Body of pancreas (tissue), 4 donors: ENCODE measurements around the gene PKM. TPM values are rescaled to one million over a fixed set of nuclear protein-coding genes. Genes with fewer than 3 reads are reported as not detected.

Experiments
- ATAC-seq: fragments of 150-250 bp; one replicate; pipeline ENCODE4 v1.9.1; 2016
- DNase-seq, 4 donors: peaks; one replicate each; pipeline ENCODE4 v3.0.0-alpha.2; 2019
- H3K27ac ChIP-seq, 4 donors: fragments of 200-600 bp; sonication (generic); 1 replicate in 3 of 4; 2 replicates in 1 of 4; pipeline versions ENCODE4 v1.5.1 to v1.6.1; 2016 to 2019; ENCODE audit warnings: mild to moderate bottlenecking in 1 of 4, mixed read lengths in 1 of 4, moderate library complexity in 1 of 4
- H3K27me3 ChIP-seq, 2 donors: fragments of 200-600 bp; sonication (generic); one replicate each; pipeline ENCODE4 v1.6.0; 2016; ENCODE audit warnings: mild to moderate bottlenecking in 1 of 2
- H3K36me3 ChIP-seq, 2 donors: fragments of 200-600 bp; sonication (generic); replicated peaks in 1 of 2; 2 replicates each; pipeline ENCODE4 v1.5.1; 2016; ENCODE audit warnings: low read depth in 2 of 2; ENCODE audit not compliant: insufficient read depth in 1 of 2
- H3K4me1 ChIP-seq: fragments of 200-600 bp; sonication (generic); one replicate; pipeline ENCODE4 v1.6.0; 2016
- H3K4me3 ChIP-seq, 2 donors: fragments of 200-600 bp; sonication (generic); 1 replicate in 1 of 2; 2 replicates in 1 of 2; pipeline ENCODE4 v1.5.1; 2016 to 2019
- H3K9me3 ChIP-seq, 3 donors: fragments of 200-600 bp; sonication (generic); 1 replicate in 2 of 3; 2 replicates in 1 of 3; pipeline ENCODE4 v1.5.1; 2016
- POLR2A ChIP-seq, 3 donors: fragments of 450-650 bp; IDR thresholded peaks; one replicate each; pipeline ENCODE4 v1.6.1; 2016; ENCODE audit warnings: antibody characterized with exemption in 3 of 3, mild to moderate bottlenecking in 2 of 3
- WGBS, 2 donors: methylation state at CpG; one replicate each; pipeline ENCODE4 v1.1.5; 2017; 5-methylcytosine and 5-hydroxymethylcytosine counted together
- intact Hi-C: fragments of 100-400 bp; cut with DNase I; formaldehyde crosslinking; loops from one replicate; pipeline ENCODE4 v1.15.1; 2023
- total RNA-seq, 2 donors: library from RNA; depleted of rRNA; stranded (reverse); fragments of >200 nt; gene quantifications; one replicate each; pipeline ENCODE4 v1.1.0, GENCODE V29; 2016
- TF ChIP-seq, protein P1 (sequence below), 7 experiments: fragments of 450-650 bp in 4 of 7; fragments of 200-600 bp in 3 of 7; sonication (generic) in 3 of 7; IDR thresholded peaks; one replicate each; pipeline ENCODE4 v1.5.1; 2016 to 2019; ENCODE audit warnings: antibody characterized with exemption in 7 of 7

The PKM gene
- total RNA-seq, 2 donors from 2014 or later: 96.9 to 105 TPM

DNA sequence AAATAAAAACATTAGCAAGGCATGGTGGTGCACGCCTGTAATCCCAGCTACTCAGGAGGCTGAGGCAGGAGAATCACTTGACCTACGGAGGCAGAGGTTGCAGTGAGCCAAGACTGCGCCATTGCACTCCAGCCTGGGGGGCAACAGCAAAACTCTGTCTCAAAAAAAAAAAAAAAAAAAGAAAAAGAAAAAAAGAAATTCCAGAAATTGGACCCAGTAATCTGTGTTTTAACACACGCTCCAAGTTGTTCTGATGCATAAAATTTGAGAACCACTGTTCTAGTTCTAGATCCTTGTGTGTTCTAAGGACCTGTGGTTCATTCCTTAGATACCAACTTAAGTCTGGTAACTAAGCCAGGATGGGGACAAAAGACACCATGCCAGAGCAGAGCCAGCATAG, 38.7 kb upstream of the PKM start:
- no peak overlapping the region for H3K4me3 ChIP-seq
- no peaks in the 10 kb centered on the region for H3K9me3 ChIP-seq
- ATAC-seq: no peak
- peaks cover 22% of the 10 kb centered on the region for H3K4me1 ChIP-seq
- no peak overlapping the region for H3K27ac ChIP-seq
- TF ChIP-seq, protein P1, sequence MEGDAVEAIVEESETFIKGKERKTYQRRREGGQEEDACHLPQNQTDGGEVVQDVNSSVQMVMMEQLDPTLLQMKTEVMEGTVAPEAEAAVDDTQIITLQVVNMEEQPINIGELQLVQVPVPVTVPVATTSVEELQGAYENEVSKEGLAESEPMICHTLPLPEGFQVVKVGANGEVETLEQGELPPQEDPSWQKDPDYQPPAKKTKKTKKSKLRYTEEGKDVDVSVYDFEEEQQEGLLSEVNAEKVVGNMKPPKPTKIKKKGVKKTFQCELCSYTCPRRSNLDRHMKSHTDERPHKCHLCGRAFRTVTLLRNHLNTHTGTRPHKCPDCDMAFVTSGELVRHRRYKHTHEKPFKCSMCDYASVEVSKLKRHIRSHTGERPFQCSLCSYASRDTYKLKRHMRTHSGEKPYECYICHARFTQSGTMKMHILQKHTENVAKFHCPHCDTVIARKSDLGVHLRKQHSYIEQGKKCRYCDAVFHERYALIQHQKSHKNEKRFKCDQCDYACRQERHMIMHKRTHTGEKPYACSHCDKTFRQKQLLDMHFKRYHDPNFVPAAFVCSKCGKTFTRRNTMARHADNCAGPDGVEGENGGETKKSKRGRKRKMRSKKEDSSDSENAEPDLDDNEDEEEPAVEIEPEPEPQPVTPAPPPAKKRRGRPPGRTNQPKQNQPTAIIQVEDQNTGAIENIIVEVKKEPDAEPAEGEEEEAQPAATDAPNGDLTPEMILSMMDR (IDR thresholded peaks at IDR 0.05): no peak
- TF ChIP-seq POLR2A (IDR thresholded peaks at IDR 0.05): no peak
- H3K27me3 ChIP-seq: no peaks in the 10 kb centered on the region
- WGBS, 2 donors: 92% methylated on average over 4 of the region's 4 CpGs
- intact Hi-C loops: no loop called here
- DNase-seq: no peak
- peaks cover 12 to 24% of the 10 kb centered on the region in 2 donors for H3K36me3 ChIP-seq

DNA sequence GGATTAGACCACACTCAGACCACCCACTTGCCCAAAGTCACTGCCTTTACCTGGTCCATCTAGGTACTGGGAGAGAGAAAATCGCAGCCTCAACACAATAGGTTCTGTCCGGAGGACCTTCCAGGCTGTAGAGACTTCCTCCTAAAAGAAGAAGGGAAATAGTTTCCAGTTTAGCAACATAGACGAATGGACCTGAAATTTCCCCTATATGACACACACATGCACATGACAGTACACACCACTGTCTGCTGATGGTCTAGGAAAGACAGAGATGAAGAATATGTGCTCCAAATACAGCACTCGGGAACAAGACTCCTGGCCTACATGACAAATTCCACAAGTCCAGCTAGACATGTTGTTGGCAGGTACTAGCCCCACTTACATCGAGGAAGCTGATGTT, 34.0 kb upstream of the PKM start:
- ATAC-seq (no peak), DNase-seq (no peak)
- Histone ChIP-seq H3K27me3 (no peaks in the 10 kb centered on the region), H3K27ac (no peak overlapping the region), H3K4me1 (no peaks in the 10 kb centered on the region), H3K36me3 (peaks cover 17 to 53% of the 10 kb centered on the region in 2 donors), H3K9me3 (no peaks in the 10 kb centered on the region), H3K4me3 (no peak overlapping the region)
- WGBS, 2 donors: 82 to 84% methylated on average over 5 of the region's 5 CpGs
- TF ChIP-seq, protein P1 (IDR thresholded peaks at IDR 0.05): no peak
- no peak for TF ChIP-seq POLR2A (IDR thresholded peaks at IDR 0.05)
- intact Hi-C loops: no loop called here

DNA sequence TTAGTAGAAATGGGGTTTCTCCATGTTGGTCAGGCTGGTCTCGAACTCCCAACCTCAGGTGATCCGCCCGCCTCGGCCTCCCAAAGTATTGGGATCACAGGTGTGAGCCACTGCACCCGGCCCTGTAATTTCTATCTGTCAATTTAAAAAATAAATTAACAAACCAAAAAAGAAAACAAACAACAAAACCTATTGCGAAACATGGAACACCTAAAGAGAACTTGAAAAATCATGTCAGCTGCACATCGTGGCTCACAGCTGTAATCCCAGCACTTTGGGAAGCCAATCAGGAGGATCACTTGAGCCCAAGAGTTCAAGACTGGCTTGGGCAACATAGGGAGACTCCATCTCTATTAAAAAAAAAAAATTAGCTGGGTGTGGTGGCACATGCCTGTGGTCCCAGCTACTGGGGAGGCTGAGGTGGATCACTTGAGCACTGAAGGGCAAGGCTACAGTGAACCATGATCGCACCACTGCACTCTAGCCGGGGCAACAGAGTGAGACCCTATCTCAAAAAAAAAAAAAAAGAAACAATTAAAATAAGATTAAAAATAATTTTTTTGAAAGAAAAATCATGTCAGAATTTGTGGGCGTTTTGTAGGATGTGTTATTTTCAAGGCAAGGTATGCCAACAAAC, 21.8 kb upstream of the PKM start:
- Histone ChIP-seq H3K27me3 (no peaks in the 10 kb centered on the region), H3K36me3 (peaks cover 7 to 54% of the 10 kb centered on the region in 2 donors), H3K27ac (no peak overlapping the region), H3K4me3 (no peak overlapping the region), H3K9me3 (no peaks in the 10 kb centered on the region), H3K4me1 (no peaks in the 10 kb centered on the region)
- intact Hi-C loops: no loop called here
- no peak for DNase-seq
- 90 to 94% methylated on average over 10 of the region's 10 CpGs for WGBS, 2 donors
- no peak for TF ChIP-seq POLR2A (IDR thresholded peaks at IDR 0.05)
- TF ChIP-seq, protein P1 (IDR thresholded peaks at IDR 0.05): no peak
- no peak for ATAC-seq

DNA sequence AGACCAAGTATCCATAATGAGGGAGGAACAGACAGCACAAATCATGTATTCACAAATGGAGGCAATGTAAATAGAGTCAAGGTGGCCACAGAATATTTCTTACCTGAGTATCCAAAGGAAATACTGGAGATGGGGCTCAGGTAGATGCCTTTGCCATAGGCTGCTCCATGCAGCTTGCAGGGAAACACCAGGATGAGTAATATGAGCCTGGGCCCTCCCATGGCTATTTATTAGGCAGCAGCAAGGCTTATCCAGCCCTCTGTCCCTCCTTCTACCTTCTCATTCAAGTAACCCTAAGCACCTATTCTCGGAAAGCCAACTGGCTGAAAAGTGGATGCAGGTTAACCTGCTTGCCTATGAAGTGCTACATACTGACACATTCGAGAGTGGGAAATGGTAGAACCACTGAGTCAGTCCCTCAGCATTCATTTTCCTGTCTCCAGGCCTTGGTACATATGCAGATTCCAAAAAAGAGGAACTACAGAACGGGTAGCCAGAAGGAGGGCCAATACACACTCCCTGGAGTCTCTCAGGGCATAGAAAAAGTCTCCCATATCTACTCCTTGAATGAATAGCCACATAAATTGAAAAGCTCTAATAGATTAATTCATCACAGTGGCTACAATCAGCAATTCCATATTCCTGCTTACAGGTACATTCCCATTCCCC, 18.3 kb upstream of the PKM start:
- Histone ChIP-seq H3K36me3 (peaks cover 0 to 35% of the 10 kb centered on the region in 2 donors), H3K9me3 (no peaks in the 10 kb centered on the region), H3K4me3 (no peak overlapping the region), H3K27ac (no peak overlapping the region), H3K4me1 (no peaks in the 10 kb centered on the region), H3K27me3 (no peaks in the 10 kb centered on the region)
- intact Hi-C loops: no loop called here
- DNase-seq (no peak), ATAC-seq (no peak)
- 62 to 89% methylated on average over 3 of the region's 3 CpGs for WGBS, 2 donors
- TF ChIP-seq, protein P1 (IDR thresholded peaks at IDR 0.05): no peak
- no peak for TF ChIP-seq POLR2A (IDR thresholded peaks at IDR 0.05)

DNA sequence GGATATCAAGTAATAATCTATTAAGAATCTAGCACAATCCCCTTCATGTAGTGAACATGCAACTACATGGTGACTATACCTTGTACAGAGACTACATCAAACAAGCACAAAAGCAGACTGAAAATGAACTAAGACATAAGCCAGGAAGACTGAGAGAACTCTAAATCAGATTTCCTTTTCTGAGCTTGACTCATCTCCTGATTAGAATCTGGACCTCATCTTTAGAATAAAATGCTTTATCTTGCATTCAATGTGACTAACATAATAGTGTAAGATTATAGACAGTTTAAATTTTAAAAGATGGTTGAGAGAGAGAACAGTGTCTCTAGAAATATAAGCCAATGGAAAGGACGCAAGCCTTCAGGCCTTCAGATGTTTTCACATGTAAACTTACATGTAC, 17.5 kb upstream of the PKM start:
- DNase-seq (no peak), ATAC-seq (no peak)
- Histone ChIP-seq H3K4me3 (no peak overlapping the region), H3K27me3 (no peaks in the 10 kb centered on the region), H3K4me1 (no peaks in the 10 kb centered on the region), H3K9me3 (no peaks in the 10 kb centered on the region), H3K27ac (no peak overlapping the region), H3K36me3 (peaks cover 0 to 33% of the 10 kb centered on the region in 2 donors)
- 96 to 100% methylated on average over 1 of the region's 1 CpG for WGBS, 2 donors
- TF ChIP-seq POLR2A (IDR thresholded peaks at IDR 0.05): no peak
- TF ChIP-seq, protein P1 (IDR thresholded peaks at IDR 0.05): no peak
- intact Hi-C loops: no loop called here
